K562 (cell line): ENCODE data around the gene ATP5MK. TPM values are rescaled to one million over a fixed set of nuclear protein-coding genes. Genes with fewer than 3 reads are reported as not detected.

Source experiments
- ARNT ChIP-seq, 2 experiments: fragments of 450-650 bp; IDR thresholded peaks; 2 replicates each; pipeline ENCODE4 v1.6.1; 2016; ENCODE audit warnings: mild to moderate bottlenecking in 1 of 2
- ASH1L ChIP-seq: fragments of 450-650 bp; IDR thresholded peaks from 2 replicates; pipeline ENCODE4 v1.6.1; 2018; ENCODE audit warnings: borderline replicate concordance, mild to moderate bottlenecking, low read depth; ENCODE audit not compliant: partially characterized antibody
- BHLHE40 ChIP-seq: IDR thresholded peaks from 2 replicates; pipeline ENCODE4 v1.6.1; 2011; ENCODE audit warnings: low read length, improper control_type of control experiment
- DACH1 ChIP-seq: fragments of 450-650 bp; IDR thresholded peaks from 2 replicates; pipeline ENCODE4 v1.6.1; 2018; ENCODE audit not compliant: partially characterized antibody
- FOXK1 ChIP-seq: sonication (generic); formaldehyde crosslinking; IDR thresholded peaks from 2 replicates; pipeline ENCODE4 v1.8.0; 2022; ENCODE audit warnings: missing genetic modification reagents, mild to moderate bottlenecking, borderline replicate concordance
- GMEB1 ChIP-seq: fragments of 250-450 bp; sonication (Bioruptor Pico); IDR thresholded peaks from 2 replicates; pipeline ENCODE4 v1.4.0; 2020; ENCODE audit warnings: mild to moderate bottlenecking
- IRF1 ChIP-seq: sonication (generic); formaldehyde crosslinking; IDR thresholded peaks from 2 replicates; pipeline ENCODE4 v1.8.0; 2022; ENCODE audit warnings: missing genetic modification reagents, mild to moderate bottlenecking, borderline replicate concordance
- RCOR1 ChIP-seq, 2 experiments: IDR thresholded peaks; 2 replicates each; pipeline ENCODE4 v1.6.1; 2012; ENCODE audit warnings: low read depth in 2 of 2, low read length in 2 of 2, borderline replicate concordance in 1 of 2, improper control_type of control experiment in 1 of 2
- RFX1 ChIP-seq: fragments of 450-650 bp; IDR thresholded peaks from 2 replicates; pipeline ENCODE4 v1.6.1; 2016; ENCODE audit warnings: mild to moderate bottlenecking, moderate library complexity
- SETDB1 ChIP-seq: IDR thresholded peaks from one replicate; pipeline ENCODE4 v1.6.1; 2012; ENCODE audit warnings: low read length, control low read depth, inconsistent platforms
- SNAPC5 ChIP-seq: fragments of 250-450 bp; sonication (Bioruptor Pico); IDR thresholded peaks from 2 replicates; pipeline ENCODE4 v1.8.0; 2021; ENCODE audit warnings: moderate library complexity, mild to moderate bottlenecking, inconsistent platforms
- TAF7 ChIP-seq: fragments of 450-650 bp; IDR thresholded peaks from 2 replicates; pipeline ENCODE4 v1.6.1; 2016; ENCODE audit warnings: missing genetic modification characterization, missing compliant biosample characterization
- TCF7L2 ChIP-seq: fragments of 150-350 bp; IDR thresholded peaks from 2 replicates; pipeline ENCODE4 v1.6.1; 2016; ENCODE audit warnings: low read depth, mild to moderate bottlenecking, low read length, moderate library complexity
- TCFL5 ChIP-seq: fragments of 250-450 bp; sonication (Bioruptor Pico); conservative IDR thresholded peaks from 2 replicates; pipeline ENCODE4 v1.6.1; 2021; ENCODE audit warnings: mild to moderate bottlenecking, moderate library complexity, matching md5 sums
- polyA plus RNA-seq, 8 experiments: library from polyadenylated mRNA; depleted of rRNA in 4 of 8; stranded (reverse) in 5 of 8; unstranded in 3 of 8; fragments of >200 nt; fragmentation: Nextera tagmentation in 2 of 8; fragmentation: Illumina TruSeq in 1 of 8; extraction: Ambion mirVana in 2 of 8; extraction: Trizol in 1 of 8; gene quantifications; 2 replicates each; pipeline versions ENCODE4 v1.2.1 to v1.2.3, GENCODE V29; 2011 to 2014; ENCODE audit warnings: inconsistent platforms in 1 of 8, missing spikeins in 1 of 8
- total RNA-seq, 7 experiments: library from RNA; depleted of rRNA in 6 of 7; stranded (reverse); fragments of >200 nt in 6 of 7; fragmentation: Illumina TruSeq in 2 of 7; extraction: Trizol in 2 of 7; gene quantifications; 2 replicates each; pipeline versions ENCODE4 v1.2.1 to v1.2.3, GENCODE V29; 2011 to 2021; ENCODE audit warnings: low replicate concordance in 1 of 7
- TF ChIP-seq, protein P1 (sequence below): sonication (generic); formaldehyde crosslinking; IDR thresholded peaks from 2 replicates; pipeline ENCODE4 v1.8.1; 2022; ENCODE audit warnings: missing genetic modification reagents
- TF ChIP-seq, protein P2 (sequence below), 2 experiments: fragments of 450-650 bp; IDR thresholded peaks; 2 replicates each; pipeline ENCODE4 v1.6.1; 2016
- TF ChIP-seq, protein P3 (sequence below): fragments of 150-350 bp; IDR thresholded peaks from 2 replicates; pipeline ENCODE4 v1.6.1; 2014; ENCODE audit warnings: low read depth, mild to moderate bottlenecking, low read length, borderline replicate concordance
- TF ChIP-seq, protein P4 (sequence below): fragments of 450-650 bp; IDR thresholded peaks from 2 replicates; pipeline ENCODE4 v1.6.1; 2016; ENCODE audit warnings: low read depth, mild to moderate bottlenecking, moderate library complexity

ATP5MK gene
- total and polyA plus RNA-seq, 9 of the 15 experiments (the other 6 are each of a cell fraction or from before 2014, with no cell fraction given) = 182 to 1,810 (median 741) TPM

DNA sequence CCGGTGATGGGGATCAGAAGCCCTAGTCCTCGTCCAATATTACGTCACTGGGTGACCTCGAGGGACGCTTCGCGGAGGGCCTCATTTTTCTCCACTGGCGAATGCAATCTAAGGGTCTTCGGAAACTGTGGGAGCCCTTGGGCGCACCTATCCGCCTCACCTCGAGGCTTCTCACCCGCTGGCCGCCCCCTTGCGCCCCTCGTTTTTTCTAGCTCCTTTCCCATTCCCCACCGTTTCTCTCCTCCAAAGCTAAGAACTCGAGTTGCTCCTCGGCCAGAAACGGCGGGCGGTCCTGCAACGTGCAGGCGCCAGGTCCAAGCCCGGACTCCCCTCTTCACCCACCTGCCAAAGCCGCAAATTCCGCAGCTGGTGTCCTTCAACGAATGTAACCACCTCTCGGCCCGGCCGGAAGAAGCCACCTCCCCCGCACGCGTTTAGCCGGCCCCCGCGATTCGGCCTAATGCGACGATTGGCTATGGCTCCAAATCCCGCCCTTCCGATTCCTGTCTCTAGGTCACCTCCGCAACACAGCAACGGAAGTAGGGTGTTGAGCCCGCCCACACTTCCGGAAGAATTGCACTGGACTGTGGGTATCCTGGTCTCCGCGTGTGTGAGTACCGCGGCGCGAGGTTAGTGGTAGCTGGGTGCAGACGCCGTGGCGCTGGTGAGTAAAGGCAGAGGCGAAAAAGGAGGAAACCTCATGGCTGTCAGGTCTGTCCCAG is at the start of gene ATP5MK, which contains the start of gene PDCD11 (continued):
- TF ChIP-seq SNAPC5 (CRISPR knock-in tag) (no peak), ARNT (IDR thresholded peaks at IDR 0.05) (no peak), ASH1L (no peak), TAF7 (no peak), RCOR1 (IDR thresholded peaks at IDR 0.05; ENCODE audit: borderline replicate concordance in 1 of 2, low read depth in 2 of 2, low read length in 2 of 2) (no peak), SETDB1 (no peak), BHLHE40 (peak; percentile 66), DACH1 (no peak), GMEB1 (CRISPR knock-in tag) (no peak), FOXK1 (no peak), TCF7L2 (no peak), TCFL5 (CRISPR knock-in tag) (no peak), IRF1 (CRISPR knock-in tag) (no peak), RFX1 (peak; percentile 79)
- TF ChIP-seq, protein P1, sequence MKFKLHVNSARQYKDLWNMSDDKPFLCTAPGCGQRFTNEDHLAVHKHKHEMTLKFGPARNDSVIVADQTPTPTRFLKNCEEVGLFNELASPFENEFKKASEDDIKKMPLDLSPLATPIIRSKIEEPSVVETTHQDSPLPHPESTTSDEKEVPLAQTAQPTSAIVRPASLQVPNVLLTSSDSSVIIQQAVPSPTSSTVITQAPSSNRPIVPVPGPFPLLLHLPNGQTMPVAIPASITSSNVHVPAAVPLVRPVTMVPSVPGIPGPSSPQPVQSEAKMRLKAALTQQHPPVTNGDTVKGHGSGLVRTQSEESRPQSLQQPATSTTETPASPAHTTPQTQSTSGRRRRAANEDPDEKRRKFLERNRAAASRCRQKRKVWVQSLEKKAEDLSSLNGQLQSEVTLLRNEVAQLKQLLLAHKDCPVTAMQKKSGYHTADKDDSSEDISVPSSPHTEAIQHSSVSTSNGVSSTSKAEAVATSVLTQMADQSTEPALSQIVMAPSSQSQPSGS (CRISPR knock-in tag) = no peak
- TF ChIP-seq, protein P2, sequence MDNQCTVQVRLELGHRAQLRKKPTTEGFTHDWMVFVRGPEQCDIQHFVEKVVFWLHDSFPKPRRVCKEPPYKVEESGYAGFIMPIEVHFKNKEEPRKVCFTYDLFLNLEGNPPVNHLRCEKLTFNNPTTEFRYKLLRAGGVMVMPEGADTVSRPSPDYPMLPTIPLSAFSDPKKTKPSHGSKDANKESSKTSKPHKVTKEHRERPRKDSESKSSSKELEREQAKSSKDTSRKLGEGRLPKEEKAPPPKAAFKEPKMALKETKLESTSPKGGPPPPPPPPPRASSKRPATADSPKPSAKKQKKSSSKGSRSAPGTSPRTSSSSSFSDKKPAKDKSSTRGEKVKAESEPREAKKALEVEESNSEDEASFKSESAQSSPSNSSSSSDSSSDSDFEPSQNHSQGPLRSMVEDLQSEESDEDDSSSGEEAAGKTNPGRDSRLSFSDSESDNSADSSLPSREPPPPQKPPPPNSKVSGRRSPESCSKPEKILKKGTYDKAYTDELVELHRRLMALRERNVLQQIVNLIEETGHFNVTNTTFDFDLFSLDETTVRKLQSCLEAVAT (IDR thresholded peaks at IDR 0.05) = 0 out of 4 replicates have a peak, but pooled peaks of 1 of the 2 experiments have one; percentile 38
- TF ChIP-seq, protein P3, sequence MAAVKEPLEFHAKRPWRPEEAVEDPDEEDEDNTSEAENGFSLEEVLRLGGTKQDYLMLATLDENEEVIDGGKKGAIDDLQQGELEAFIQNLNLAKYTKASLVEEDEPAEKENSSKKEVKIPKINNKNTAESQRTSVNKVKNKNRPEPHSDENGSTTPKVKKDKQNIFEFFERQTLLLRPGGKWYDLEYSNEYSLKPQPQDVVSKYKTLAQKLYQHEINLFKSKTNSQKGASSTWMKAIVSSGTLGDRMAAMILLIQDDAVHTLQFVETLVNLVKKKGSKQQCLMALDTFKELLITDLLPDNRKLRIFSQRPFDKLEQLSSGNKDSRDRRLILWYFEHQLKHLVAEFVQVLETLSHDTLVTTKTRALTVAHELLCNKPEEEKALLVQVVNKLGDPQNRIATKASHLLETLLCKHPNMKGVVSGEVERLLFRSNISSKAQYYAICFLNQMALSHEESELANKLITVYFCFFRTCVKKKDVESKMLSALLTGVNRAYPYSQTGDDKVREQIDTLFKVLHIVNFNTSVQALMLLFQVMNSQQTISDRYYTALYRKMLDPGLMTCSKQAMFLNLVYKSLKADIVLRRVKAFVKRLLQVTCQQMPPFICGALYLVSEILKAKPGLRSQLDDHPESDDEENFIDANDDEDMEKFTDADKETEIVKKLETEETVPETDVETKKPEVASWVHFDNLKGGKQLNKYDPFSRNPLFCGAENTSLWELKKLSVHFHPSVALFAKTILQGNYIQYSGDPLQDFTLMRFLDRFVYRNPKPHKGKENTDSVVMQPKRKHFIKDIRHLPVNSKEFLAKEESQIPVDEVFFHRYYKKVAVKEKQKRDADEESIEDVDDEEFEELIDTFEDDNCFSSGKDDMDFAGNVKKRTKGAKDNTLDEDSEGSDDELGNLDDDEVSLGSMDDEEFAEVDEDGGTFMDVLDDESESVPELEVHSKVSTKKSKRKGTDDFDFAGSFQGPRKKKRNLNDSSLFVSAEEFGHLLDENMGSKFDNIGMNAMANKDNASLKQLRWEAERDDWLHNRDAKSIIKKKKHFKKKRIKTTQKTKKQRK = peak; percentile 60; the same call in 1 of the 2 replicates
- TF ChIP-seq, protein P4, sequence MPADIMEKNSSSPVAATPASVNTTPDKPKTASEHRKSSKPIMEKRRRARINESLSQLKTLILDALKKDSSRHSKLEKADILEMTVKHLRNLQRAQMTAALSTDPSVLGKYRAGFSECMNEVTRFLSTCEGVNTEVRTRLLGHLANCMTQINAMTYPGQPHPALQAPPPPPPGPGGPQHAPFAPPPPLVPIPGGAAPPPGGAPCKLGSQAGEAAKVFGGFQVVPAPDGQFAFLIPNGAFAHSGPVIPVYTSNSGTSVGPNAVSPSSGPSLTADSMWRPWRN = no peak
